Measurements from ENCODE around the gene HUWE1.
"Not testable (repeated sequence)": the region's sequence is repeated elsewhere in the genome, so short reads cannot be mapped to it uniquely, and the experiment has no call there.

HUWE1 gene

DNA sequence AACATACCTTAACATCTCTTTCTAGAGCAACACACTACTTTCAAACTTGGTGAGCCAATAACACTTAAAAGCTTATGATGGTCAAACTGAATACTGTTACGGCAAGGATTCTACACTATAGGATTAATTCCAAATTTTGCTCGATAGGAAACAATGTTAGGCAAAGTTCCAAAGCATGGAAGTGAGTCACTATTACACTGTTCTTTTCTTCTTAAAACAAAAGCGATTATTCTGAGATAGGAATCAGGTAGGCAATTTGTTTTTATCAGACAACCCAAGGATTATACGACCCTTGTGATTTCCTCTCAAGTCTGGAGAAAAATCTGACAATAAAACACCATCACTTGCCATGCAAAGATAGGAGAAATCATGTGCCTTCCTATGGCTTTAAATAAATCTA, 81.5 kb downstream of the HUWE1 start:
- DNase-seq, result no peak

DNA sequence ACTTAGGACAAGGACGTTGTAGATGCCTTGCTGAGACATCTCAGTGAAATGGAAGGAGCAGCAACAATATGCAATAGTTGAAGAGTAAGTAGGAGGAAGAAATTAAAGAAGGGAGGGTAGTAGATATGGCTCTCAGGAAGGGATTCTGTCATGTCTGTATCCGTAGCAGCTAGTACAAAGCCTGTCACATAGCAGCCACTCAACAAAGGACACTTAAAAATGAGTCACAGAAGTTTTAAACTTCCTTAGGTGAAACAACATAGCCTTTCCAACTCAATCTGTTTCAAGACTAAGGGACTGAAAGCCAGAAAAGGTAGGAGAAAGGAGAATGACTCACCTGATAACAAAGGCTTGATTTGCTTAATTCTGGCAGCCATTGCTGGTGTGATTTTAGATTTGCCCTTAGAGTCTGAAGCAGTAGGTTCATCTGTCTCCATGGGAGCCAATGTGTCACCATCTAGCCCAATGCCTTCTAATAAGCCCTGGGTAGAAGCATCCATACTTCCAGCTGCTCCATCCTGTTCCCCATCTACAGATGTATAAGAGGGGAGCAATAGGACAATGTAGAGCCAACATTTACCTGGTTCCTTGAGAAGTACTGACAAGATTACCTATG, 86.6 kb downstream of the HUWE1 start:
- DNase-seq, result no peak

GRCh38 chrX:53598169-53598568, 88.3 kb downstream of the HUWE1 start:
- DNase-seq, result no peak

- DNase-seq, result peak; percentile 6 to 54 (median 30)
These were observed 91.2 kb downstream of the HUWE1 start for GRCh38 chrX:53595266-53595810.

- DNase-seq, result peak; percentile 19 to 51 (median 29)
These were observed 92.2 kb downstream of the HUWE1 start for GRCh38 chrX:53594354-53594753.

DNA sequence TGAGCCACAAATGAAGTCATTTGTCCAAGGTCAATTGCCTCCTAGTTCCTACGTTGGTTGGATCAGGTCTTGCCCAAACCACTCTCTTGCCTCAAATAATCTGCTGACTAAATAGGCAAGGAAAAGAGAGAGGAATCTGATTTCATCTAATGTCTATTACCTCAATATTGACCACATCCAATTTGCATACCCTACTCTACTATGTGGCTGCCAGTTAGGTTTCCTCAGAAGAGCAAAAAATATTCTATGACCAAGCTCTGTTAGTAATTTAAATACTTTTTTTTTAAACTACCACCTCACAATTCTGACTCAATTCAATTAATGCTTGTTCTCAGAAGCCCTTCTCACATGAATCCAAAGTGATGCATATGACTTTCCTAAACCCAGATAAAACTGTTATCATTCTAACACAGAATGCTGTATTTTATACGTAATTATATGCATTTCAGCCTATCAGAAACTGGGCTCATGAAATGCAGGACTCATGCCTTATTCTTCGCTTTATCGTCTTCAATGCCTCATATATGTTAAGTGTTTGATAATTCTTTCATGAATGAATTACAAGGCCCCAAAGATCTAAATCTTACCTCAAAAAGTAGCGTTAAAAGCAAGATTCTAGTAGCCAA, 98.6 kb downstream of the HUWE1 start:
- no peak for DNase-seq

- DNase-seq, result no peak
These were observed 101.6 kb downstream of the HUWE1 start for GRCh38 chrX:53584891-53585290.

GRCh38 chrX:53583571-53583970, 102.9 kb downstream of the HUWE1 start:
- DNase-seq, result no peak

- no peak for DNase-seq
These were observed 105.6 kb downstream of the HUWE1 start for GRCh38 chrX:53580742-53581504.

DNA sequence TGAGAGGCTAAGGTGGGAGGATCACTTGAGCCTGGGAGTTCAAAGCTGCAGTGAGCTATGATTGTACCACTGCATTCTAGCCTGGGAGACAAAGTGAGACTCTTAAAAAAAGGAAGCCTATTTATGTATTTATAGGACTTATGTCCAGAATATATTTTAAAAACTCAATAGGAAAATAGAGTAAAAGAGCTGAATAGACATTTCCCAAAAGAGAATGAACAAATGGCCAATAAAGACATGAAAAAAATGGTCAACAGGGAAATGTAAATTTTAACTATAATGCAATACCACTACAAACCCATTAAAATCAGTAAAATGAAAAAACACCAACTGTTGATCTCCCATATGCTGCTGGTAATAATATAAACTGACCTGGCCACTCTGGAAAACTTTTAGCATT, 115.0 kb downstream of the HUWE1 start:
- DNase-seq, result no peak

- no peak for DNase-seq
These were observed 123.2 kb downstream of the HUWE1 start for GRCh38 chrX:53563324-53563723.

DNA sequence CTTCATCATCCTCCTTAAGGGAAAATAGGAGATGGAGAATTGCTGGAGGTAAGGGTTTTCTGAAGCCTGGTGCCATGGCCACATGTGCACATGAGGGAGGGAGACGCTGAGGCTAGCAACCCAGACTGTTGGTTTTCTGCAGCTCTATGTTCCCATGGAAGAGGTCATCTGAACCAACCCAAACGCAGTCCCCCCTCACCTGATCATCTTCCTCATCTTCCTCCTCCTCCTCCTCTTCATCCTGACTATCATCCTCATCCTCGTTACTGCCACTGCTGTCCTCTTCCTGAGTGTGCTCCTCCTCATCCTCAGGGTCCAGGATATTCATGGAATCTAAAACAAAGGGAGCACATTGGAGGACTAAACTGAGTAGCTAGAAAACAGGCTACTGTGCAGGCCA, 124.6 kb downstream of the HUWE1 start:
- no peak for DNase-seq

DNA sequence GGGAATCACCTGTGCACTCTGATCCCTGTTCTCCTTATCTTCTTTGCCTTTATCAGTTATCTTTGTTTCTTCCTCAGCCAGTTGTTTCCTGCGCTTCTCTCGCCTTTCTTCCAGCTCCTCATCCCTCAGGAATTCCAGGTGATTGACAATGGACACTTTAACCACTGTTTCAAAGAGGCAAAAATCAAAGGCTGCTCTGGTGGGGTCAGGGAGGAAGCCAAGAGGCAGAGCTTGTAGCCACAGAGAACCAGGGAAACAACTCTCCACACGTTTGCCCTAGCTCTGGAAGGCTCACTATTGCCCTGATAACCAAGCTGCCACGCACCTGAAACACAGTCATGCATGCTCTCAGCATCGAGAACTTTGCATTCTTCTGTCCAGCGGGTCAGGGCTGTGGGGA, 127.9 kb downstream of the HUWE1 start:
- DNase-seq, result no peak

DNA sequence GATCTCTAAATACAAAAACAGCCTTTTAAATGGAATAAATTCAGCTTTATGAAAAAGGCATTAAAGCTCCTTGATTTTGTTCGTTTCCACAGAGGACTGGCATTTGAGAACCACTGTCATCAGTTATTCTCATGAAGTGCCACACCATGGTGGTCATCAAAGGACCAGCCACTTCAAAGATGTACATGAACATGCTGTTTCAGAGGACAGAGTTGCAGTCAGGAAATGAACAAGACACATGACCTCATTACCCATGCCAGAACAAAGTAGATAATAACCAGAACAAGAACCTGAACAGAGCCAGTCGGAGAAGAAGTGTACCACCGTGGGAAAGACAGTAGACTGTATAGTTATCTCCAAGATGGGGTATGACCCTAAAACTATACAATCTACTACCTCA, 129.7 kb downstream of the HUWE1 start:
- no peak for DNase-seq

- no peak for DNase-seq
These were observed 135.6 kb downstream of the HUWE1 start for GRCh38 chrX:53550756-53551463.

- no peak for DNase-seq
These were observed 138.9 kb downstream of the HUWE1 start for GRCh38 chrX:53547668-53548067.

GRCh38 chrX:53544936-53545335, 141.6 kb downstream of the HUWE1 start:
- no peak for DNase-seq

DNA sequence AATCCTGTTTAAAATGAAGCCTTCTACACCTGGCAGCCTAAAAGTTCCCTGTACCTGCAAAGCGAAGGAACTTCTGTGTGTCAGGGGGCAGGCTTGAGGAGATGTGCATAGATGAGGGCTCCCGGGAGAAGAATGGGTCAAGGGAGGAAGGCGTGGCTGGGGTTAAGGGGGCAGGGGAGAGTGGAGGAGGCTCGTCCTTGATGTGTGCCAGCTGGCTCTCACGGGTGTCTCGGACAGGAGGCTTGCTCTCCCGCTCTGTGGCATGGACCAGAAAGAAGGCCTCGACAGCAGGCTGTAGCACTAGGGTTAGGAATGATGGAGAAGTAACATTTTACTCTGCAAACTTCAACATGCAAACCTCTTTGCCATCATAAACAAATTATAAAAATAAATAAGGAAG, 147.7 kb downstream of the HUWE1 start:
- no peak for DNase-seq

DNA sequence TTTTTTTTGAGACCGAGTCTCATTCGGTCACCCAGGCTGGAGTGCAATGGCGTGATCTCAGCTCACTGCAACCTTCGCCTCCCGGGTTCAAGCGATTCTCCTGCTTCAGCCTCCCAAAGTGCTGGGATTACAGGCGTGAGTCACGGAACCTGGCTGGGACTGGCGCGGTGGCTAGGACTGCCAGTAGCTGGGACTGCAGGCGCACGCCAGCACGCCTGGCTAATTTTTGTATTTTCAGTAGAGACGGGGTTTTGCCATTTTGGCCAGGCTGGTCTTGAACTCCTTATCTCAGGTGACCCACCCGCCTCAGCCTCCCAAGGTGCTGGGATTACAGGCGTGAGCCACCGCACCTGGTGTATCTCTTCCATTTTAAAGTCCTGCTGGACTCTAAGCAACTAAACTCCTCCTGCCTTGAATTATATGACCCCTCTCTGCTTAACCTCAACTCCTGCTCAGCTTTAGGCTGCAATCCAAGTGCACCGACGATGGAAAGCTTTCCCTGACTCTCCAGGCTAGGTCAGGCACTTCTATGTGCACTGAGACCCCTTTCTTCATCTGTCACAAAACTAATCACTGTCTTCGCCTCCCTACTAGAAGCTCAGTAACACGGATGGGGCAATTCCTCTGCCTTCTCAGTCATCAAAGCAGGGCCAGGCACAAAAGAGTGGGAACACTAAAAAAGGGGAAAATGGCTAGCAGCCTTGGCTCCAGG, 155.1 kb downstream of the HUWE1 start:
- DNase-seq, result not testable (repeated sequence)

DNA sequence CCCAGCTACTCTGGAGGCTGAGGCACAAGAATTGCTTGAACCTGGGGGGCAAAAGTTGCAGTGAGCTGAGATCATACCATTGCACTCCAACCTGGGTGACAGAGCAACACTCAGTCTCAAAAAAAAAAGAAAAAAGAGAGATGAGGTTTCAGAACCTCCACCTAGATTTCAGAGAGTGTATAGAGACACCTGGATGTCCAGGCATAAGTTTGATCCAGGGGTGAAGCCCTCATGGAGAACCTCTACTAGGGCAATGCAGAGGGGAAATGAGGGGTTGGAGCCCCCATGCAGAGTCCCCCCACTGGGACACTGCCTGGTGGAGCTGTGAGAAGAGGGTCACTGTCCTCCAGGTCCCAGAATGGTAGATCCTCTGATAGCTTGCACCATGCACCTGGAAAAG, 159.5 kb downstream of the HUWE1 start:
- no peak for DNase-seq

- peak; percentile 40 to 68 (median 64) for DNase-seq
These were observed 175.2 kb downstream of the HUWE1 start for GRCh38 chrX:53511322-53511721.

- DNase-seq, result not testable (repeated sequence)
These were observed 182.5 kb downstream of the HUWE1 start for GRCh38 chrX:53504035-53504434.

All from suppressor macrophage (primary cell).